ENCODE results near the gene ZNF524.
"Not testable (repeated sequence)": the region's sequence is repeated elsewhere in the genome, so short reads cannot be mapped to it uniquely, and the experiment has no call there.

The ZNF524 gene

DNA sequence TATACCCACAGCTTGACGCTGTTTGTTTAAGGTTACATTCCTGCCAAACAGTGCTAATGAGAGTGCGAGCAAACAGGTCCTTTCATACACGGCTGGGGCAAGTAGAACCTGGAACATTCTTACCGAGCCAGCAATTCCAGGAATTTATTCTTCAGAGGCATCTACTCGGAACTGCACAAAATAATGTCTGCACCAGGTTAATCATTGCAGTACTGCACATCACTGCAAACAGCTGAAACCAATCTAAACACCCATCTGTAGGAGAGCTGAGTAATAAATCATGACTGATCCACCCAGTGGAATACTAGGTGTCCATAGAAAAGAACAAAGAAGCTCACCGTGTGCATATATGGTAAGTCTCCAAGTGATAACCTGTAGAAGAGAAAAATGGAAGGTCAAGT, 18.3 kb upstream of the ZNF524 start:
- DNase-seq: no peak

DNA sequence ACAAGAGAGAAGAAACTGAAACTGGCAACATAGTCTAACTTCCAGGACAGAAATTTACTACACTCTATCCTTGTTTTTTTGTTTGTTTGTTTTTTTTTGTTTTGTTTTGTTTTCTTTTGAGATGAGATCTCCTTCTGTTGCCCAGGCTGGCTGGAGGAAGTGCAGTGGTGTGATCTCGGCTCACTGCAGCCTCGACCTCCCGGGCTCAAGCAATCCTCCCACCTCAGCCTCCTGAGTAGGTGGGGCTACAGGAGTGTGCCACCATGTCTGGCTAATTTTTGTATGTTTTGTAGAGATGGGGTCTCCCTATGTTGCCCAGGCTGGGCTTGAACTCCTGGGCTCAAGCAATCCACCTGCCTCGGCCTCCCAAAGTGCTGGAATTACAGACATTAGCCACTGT, 17.8 kb upstream of the ZNF524 start:
- DNase-seq: not testable (repeated sequence)

DNA sequence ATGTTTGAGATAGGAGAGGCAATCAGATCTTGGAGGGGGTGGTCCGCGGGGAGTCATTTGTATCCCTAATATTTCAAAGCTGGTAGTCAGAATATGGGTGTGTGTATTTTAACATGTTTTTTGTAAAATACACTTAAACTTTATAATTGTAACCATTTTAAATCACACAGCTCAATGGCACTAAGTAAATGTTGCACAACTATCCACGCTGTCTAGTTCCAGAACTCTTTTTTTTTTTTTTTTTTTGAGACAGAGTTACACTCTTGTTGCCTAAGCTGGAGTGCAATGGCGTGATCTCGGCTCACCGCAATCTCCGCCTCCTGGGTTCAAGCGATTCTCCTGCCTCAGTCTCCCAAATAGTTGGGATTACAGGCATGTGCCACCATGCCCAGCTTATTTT, 16.2 kb upstream of the ZNF524 start:
- not testable (repeated sequence) for DNase-seq

DNA sequence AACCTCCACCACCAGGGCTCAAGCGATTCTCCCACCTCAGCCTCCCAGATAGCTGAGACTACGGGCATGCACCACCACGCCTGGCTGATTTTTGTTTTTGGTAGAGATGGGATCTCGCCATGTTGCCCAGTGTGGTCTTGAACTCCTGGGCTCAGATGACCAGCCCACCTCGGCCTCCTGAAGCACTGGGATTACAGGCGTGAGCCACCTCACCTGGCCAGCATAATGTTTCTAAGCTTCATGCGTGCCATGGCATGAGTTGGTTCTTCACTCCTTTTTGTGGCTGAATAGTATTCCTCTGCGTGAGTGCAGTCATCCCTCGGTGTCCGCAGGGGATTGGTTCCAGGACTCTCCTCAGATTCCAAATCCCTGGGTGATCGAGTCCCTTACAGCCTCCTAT, 15.2 kb upstream of the ZNF524 start:
- DNase-seq: no peak

DNA sequence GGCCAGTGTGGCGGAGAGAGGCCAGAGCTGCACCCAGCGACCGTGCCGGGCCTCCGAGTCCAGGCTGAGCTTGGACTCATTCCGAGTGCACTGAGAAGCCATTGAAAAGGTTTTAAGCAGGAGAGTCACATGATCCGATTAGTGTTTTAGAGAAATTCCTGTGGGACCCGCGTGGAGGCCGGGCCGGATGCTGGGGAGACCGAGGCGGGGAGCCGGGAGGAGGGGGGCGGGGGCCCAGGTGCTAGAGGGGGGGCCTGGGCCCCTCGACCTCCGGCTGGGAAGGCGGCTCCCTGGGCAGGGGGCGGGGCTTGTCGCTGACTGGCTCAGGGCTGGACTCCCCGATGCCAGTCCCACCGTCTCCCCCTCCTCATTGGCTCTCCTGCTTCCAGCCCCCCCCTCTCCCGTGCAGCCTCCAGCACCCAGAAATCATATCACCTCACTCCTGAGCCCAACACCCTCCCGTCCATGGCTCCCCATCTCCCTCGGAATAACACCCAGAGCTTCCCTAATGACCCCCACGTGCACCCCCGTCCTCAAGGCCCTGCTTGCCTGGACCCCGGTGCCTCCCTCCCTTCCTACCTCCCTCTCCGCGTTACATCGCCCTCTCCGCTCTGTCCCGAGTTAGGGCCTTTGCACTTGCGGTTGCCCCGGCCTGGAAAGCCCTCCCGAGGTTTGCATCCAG, 14.3 kb upstream of the ZNF524 start:
- DNase-seq: peak; percentile 51

DNA sequence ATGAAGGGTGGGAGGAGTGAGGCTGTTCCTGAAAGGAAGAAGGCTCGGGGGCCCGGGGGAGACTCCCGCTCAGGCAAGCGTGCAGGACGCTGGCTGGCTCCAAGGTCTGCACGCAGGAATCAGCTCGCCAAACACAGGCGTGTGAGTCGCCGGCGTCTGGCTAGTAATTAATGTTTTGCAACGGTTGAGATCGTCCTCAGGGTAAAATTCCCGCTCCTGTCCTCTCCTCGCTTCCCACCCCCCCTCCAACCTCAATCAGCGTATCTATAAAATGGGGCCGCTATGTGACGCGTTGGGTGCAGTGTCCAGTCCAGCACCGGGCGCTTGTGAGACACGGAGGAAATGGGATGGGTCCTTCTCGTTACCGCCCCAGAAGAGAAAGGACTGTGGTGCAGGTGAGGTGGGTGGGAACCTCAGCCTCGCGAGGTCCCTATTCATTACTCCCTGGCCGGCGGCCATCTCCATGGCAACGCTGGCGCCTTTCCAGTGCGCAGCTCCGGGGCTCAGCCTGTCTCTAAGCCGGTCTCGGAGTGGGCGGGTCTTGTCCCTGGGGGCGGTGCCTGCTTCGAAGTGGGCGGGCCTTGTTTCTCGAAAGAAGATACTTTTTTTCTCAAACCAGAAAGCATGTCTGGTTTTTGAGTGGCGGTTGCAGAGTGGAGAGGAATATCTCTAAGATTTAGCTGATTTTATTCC, 13.0 kb upstream of the ZNF524 start:
- DNase-seq: peak; percentile 92

DNA sequence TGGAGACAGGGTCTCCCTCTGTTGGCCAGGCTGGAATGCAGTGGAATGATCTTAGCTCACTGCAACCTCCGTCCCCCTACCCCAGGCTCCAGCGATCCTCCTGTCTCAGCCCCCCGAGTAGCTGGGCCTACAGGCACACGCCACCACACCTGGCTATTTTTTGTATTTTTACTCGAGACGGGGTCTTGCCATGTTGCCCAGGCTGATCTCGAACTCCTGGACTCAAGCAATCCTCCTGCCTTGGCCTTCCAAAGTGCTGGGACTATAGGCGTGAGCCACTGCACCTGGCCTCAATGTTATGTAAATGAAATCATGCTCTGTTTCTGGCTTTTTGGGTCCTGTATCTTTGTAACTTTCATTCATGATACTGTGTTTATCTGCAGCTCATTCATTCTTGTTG, 11.3 kb upstream of the ZNF524 start:
- DNase-seq: no peak

DNA sequence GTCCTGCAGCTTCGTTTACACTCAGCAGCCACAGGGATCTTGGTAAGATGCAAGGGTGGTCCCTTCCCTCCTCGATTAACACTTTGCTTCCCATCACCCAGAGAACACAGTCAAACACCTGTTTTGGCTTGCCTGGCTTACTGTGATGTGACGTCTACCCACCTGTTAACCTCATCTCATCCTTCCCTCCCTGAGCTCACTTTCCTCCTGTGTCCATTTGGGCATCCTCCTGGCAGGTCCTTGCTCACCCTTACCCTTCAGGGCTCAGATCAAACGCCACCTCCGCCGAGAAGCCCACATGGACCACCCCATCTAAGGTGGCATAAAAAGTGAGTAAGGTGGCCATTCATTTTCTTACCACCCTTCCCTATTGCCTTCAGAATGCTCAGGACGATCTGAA, 10.0 kb upstream of the ZNF524 start:
- DNase-seq: no peak

DNA sequence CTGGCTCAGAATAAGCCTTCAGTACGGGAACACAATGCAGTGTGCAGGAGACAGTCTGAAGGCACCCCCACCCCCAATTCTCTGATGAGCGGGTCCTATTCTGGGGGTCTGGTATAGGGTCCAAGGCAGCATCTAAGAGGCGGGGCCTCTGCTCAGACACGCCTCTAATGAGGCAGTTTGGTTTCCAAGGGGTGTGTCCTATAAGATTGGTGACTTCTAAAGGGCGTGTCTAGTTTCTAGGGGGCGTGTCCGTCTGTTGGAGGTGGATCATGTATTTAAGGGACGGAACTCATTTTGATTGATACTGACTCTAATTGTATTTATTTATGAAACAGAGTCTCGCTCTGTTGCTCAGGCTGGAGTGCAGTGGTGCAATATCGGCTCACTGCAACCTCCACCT, 9.5 kb upstream of the ZNF524 start:
- DNase-seq: no peak

DNA sequence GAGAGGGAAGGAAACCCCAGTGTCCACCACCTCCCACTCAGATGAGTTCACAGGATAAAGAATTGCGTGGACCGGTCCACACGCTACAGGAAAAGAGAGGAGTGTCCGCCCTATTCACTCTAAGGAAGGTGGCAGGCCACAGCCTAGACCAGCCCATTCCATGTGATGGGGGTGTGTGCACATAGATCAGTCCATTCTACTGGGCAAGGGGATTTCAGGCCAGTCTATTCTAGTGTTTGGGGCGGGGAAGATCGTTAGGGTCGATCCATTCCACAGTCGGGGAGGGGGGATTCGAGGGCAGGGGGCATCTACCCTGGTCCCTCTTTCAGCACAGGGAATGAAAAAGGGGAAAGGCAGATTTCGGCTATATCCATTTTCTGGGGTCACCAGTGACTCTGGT, 8.5 kb upstream of the ZNF524 start:
- no peak for DNase-seq

DNA sequence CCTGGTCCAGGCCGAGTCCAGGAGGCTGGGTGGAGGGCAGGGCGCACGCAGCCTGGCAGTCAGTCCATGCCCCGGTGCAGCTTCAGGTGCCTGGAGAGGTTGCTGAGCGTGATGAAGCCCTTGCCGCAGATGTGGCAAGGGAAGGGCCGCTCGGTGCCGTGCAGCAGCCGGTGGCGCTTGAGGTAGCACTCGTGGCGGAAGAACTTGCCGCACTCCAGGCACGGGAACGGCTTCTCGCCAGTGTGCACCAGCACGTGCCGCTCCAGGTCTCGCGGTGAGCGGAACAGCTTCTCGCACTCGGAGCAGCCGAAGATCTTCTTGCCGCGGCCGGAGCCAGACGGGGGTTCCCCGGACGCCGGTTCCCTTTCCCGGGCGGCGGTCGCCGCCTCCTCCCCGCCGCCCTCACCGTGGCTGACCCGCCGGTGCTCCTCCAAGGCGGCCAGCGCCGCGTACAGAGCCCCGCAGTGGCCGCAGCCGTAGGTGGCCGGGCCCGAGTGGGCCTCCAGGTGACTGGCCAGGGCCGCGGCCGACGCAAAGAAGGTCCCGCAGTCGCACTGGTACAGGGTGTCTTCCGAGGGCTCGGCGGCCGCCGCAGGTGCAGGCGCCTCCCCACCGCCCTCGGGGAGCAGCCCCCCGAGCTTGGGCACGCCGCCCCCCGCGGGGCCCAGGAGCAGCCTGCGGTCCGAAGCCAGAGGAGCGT, 7.5 kb upstream of the ZNF524 start:
- no peak for DNase-seq

DNA sequence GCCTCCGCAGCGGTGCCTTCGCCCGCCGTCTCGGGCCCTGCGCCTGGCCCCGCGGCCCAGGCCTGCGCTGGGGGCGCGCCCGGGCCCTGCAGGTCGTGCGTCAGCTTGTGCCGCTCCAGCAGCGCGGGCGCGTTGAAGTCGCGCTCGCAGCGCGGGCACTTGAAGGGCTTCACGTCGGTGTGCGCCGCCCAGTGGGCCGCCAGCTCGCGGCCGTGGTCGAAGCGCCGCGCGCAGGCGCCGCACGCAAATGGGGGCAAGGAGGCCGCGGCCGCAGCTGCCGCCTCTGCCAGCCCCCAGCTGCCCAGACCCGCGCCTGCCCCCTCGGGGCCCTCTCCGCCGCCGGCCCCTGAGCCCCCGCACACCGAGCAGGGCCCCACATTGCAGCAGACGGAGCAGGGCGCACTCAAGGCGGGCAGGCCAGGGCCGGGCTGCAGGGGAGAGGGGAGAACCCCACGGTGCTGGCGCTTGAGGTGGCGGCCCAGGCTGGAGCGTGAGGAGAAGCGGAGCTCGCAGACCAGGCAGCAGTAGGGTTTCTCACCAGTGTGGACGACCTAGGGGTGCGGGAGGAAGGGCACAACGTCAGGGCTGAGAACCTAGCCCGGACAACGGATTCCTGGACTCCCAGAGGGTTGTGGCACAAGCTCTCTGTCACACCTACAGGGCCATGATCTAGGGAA, 6.9 kb upstream of the ZNF524 start:
- DNase-seq: no peak

DNA sequence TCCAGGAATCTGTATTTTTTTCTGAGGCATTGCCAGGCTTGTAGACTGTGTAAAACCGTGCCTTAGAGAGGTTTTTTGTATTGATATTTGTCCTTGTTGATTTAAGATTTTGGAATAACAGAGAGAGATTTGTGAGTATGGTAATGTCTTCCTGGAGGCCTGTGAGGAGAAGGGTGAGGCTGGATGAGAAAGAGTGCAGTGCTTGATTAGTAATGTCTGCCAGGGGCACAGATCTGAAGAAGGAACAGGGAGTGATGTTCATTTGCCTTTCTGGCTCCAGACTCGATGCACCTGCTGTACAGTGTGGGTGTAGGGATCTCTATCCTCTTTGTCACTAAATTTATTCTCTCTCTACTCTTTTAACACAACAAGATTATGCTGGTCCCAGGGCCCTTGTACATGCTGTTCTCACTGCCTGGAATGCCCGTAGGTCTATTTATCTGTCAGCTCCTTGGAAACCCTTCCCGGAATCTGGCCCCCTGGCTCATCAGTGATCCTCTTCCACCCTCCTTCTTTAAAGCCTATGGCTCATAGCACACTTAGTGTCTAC, 5.0 kb upstream of the ZNF524 start:
- DNase-seq: no peak

DNA sequence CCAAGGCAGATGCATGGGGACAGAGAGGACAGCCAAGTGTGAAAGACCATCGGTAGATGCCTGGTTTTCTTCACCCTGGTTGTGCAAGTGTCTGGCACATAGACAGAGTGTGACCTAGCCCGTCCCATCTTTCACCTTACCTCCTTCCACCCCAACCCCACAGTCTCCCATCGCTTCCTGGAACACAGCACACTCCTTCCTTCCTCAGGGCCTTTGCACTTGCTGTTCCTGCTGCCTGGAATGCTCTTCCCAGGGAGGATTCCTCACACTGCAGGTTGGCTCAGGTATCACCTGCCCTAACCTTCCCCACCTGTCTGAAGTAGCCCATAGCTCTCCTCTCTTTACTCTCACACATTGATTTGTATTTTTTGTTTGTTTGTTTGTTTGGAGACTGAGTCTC, 3.8 kb upstream of the ZNF524 start:
- no peak for DNase-seq

DNA sequence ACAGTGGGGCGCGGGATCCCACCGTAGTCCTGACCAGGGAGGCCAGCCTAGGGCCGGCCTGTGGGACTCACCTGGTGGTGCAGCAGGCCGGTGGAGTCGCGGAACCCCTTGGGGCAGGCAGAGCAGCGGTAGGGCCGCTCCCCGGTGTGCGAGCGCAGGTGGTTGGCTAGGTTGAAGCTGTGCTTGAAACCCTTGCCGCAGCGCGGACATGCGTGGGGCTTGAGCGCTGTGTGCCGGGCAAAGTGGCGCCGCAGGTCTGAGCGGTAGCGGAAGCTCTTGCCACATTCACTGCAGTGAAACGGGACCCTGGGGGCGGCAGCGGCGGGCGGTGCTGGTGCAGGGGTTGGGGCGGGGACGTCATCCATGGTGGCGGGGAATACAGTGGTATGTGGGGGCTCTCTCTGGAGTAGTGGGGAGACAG, 2.6 kb upstream of the ZNF524 start:
- no peak for DNase-seq

DNA sequence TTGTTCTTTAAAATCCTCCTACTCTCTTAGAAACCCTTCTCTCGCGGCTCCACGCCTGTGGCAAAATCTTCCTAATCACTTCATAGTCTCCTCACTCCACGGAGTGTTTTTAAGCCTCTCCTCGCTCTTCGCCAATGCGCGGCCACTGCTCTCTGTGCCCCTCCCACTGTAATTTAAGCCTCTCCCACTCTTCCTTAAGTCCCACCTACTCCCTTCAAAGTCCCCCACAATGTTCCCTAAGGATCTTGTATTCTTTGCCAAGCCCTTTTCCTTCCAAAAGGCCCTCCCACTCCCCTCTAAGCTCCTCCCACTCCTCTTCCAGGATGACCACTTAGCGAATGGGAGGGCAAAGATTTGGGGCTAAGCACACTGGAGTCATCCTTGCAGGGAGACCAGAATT, 2.1 kb upstream of the ZNF524 start:
- no peak for DNase-seq

DNA sequence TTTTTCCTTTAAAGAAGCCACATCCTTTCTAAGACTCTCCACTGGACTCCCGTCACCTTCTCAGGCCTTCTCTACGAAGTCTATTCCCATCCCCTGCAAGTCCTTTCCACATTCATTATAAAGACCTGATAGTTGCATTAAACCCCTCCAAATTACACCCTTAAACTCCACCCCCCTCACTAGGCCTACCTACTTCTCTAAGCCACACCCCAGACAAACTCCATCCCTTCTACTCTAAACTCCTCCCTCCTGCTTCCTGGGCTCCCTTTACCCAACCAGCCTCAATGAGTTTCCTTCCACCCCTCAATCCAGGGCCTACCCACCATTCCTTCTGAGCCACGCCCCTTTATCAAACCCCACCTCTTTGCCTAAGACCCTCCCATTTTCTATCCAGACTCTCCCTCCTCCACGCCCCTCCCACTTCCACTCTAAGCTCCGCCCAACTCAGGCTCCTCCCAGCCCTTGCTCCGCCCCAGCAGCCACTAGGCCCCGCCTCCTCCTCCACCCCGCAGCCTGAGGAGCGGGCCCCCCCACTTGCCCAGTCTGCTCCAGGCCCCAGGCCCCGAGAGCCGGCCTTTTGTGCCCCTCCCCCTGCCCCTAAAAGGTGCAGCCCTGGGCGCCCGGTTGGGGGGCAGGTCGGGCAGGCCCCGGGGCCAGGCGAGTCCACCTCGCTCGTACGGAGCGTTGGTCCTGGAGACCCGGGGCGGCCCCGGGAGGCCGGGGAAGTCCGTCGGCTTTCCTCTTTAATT, 1.2 kb upstream of the ZNF524 start:
- peak; percentile 87 for DNase-seq

DNA sequence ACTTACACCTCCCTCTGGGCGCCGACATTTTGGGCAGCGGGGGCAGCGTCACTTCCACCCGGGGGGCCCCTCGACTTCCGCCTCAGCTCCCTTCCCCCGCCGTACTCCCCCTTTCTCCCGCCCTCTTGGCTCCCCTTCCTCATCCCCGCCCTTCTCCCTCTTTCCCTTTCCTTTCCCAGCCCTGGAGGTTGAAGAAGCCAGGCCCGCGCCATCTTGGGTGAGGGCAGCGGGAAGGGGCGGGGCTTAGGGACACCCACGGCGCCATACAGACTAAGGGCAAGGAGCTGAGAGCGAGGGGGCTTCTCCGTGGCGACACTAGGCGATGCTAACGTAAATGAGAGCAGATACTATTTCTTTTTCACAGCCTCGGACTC, 633 bp upstream of the ZNF524 start, which contains the start of gene FIZ1:
TSS of gene FIZ1 (minus strand) at position 50 of the 374 bp plus-strand sequence. CDS start 1,652 bp downstream, outside the sequence.
- peak; percentile 94 for DNase-seq

DNA sequence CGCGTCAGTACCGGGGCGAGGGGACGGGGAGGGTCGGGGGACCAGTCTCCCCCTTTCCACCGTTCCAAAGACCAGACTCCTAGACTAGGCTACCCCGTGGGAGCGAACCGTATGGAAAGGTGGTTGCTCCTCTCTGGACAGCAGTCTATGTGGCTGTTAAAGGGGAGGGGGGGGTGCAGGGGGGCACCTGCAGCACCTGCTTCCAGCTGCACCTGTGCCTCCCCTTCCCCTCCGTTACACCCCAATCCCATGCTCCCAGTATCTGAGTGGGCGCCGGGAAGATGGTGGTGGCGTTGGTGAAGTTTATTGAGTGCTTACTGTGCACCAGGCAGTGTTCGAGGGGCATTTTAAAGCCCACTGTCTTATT, 557 bp downstream of the ZNF524 start:
- DNase-seq: no peak

DNA sequence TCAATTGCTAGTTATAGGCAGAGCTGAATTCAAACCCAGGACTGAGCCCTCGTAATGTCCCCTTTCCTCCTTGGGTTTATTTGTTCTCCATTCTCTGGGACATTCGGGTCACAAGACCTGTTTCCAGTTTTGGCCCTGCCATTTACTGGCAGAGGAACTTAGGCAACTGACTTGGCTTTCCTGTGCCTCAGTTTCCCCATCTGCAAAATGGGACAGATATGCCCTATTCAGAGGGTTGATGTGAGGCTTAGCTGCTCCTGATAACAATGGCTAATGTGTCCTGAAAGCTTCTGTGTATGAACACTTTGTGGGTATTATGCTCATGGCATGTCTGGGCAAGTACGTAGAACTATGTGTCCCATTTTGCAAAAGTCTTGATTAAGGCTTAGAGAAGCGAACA, 996 bp downstream of the ZNF524 start:
- DNase-seq: no peak

DNA sequence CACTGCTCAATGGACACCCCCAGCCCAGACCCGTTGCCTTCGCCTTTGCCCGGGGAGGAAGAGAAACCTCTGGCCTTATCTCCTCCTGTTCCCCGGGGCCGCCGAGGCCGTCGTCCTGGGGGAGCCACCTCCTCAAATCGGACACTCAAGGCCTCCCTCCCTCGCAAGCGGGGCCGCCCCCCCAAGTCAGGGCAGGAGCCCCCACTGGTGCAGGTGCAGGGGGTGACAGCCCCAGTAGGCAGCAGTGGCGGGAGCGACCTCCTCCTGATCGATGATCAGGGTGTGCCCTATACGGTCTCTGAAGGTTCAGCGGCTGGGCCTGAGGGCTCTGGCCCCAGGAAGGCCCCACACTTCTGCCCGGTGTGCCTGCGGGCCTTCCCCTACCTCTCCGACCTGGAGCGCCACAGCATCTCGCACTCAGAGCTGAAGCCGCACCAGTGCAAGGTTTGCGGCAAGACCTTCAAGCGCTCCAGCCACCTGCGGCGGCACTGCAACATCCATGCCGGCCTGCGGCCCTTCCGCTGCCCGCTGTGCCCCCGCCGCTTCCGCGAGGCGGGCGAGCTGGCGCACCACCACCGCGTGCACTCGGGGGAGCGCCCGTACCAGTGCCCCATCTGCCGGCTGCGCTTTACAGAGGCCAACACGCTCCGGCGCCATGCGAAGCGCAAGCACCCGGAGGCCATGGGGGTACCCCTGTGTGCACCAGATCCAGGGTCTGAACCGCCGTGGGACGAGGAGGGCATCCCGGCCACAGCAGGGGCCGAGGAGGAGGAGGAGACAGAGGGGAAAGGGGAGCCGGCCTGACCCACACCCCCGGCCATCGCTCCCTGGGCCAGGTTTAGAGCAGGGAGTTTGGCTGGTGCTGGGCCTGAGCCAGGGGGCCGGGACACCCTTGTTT, 2.3 kb downstream of the ZNF524 start:
- DNase-seq: no peak

Measured in effector CD8-positive, alpha-beta T cell (primary cell).